PC-9 (cell line): Measurements from ENCODE around the gene ITIH3. TPM values are rescaled to one million over a fixed set of nuclear protein-coding genes. Genes with fewer than 3 reads are reported as not detected.

Experiments
- BruUV-seq: library from RNA; stranded (reverse); fragments of 400-500 nt; replicated peaks from 2 replicates; lab custom pipeline; 2021; lab: Mats Ljungman, UMichigan
- CTCF ChIA-PET: fragments of 300-600 bp; sonication (Branson Sonifier 250); formaldehyde crosslinking; loops from one replicate; lab custom pipeline; 2022; ENCODE audit warnings: antibody characterized with exemption; lab: Charles Lee
- POLR2A ChIA-PET: fragments of 300-600 bp; sonication (Branson Sonifier 250); formaldehyde crosslinking; loops from one replicate; lab custom pipeline; 2022; ENCODE audit warnings: antibody characterized with exemption; ENCODE audit not compliant: unreplicated experiment; lab: Charles Lee
- DNase-seq, 2 experiments: peaks; one replicate each; pipeline versions ENCODE4 v3.0.0 to v3.0.0-alpha.2; 2015 to 2022; ENCODE audit warnings: mixed read lengths in 1 of 2
- H2AFZ ChIP-seq: fragments of 200-600 bp; sonication (generic); 2 replicates; pipeline ENCODE4 v1.8.1; 2017; ENCODE audit warnings: antibody characterized with exemption
- H3F3A ChIP-seq: fragments of 200-600 bp; sonication (generic); 2 replicates; pipeline ENCODE4 v1.8.1; 2017; ENCODE audit warnings: antibody characterized with exemption, mild to moderate bottlenecking, low read depth; ENCODE audit not compliant: insufficient read depth
- H3K27ac ChIP-seq: fragments of 200-600 bp; sonication (generic); 2 replicates; pipeline ENCODE4 v1.6.1; 2016; ENCODE audit warnings: mixed run types
- H3K27me3 ChIP-seq: fragments of 200-600 bp; sonication (generic); 2 replicates; pipeline ENCODE4 v1.6.1; 2016; ENCODE audit warnings: low read depth, mixed run types; ENCODE audit not compliant: insufficient read depth
- H3K36me3 ChIP-seq: fragments of 200-600 bp; sonication (generic); 2 replicates; pipeline ENCODE4 v1.6.1; 2016; ENCODE audit warnings: low read depth, mixed run types
- H3K4me1 ChIP-seq: fragments of 200-600 bp; sonication (generic); replicated peaks from 2 replicates; pipeline ENCODE4 v1.6.1; 2016; ENCODE audit warnings: mixed run types; ENCODE audit not compliant: insufficient read depth
- H3K4me2 ChIP-seq: fragments of 200-600 bp; sonication (generic); 2 replicates; pipeline ENCODE4 v1.6.1; 2017; ENCODE audit warnings: mixed run types
- H3K4me3 ChIP-seq: fragments of 200-600 bp; sonication (generic); 2 replicates; pipeline ENCODE4 v1.6.1; 2016; ENCODE audit warnings: mixed run types
- H3K79me2 ChIP-seq: fragments of 200-600 bp; sonication (generic); 2 replicates; pipeline ENCODE4 v1.6.1; 2017; ENCODE audit warnings: low read depth, mixed run types
- H3K9me2 ChIP-seq: fragments of 200-600 bp; sonication (generic); 2 replicates; pipeline ENCODE4 v1.8.1; 2017; ENCODE audit warnings: mild to moderate bottlenecking; ENCODE audit not compliant: insufficient read depth
- H3K9me3 ChIP-seq: fragments of 200-600 bp; sonication (generic); 2 replicates; pipeline ENCODE4 v1.8.1; 2016; ENCODE audit warnings: low read depth; ENCODE audit not compliant: insufficient read depth
- H4K20me1 ChIP-seq: fragments of 200-600 bp; sonication (generic); 2 replicates; pipeline ENCODE4 v1.8.1; 2017; ENCODE audit not compliant: insufficient read depth
- EZH2 ChIP-seq: fragments of 200-600 bp; sonication (generic); IDR thresholded peaks from 2 replicates; pipeline ENCODE4 v1.8.0; 2017; ENCODE audit warnings: antibody characterized with exemption, low read depth
- intact Hi-C: fragments of 100-400 bp; cut with micrococcal nuclease; formaldehyde crosslinking; loops from one replicate; pipeline ENCODE4 v1.10.0; 2022; ENCODE audit not compliant: unreplicated experiment
- total RNA-seq: library from RNA; stranded (reverse); gene quantifications from 2 replicates; pipeline ENCODE4 v1.2.3, GENCODE V29; 2021
- TF ChIP-seq, protein P1 (sequence below): fragments of 200-600 bp; sonication (generic); conservative IDR thresholded peaks from 2 replicates; pipeline ENCODE4 v1.6.1; 2017; ENCODE audit warnings: mixed run types, antibody characterized with exemption, mild to moderate bottlenecking, moderate library complexity

ITIH3 gene
- total RNA-seq, 1 experiment from 2014 or later: not detected

DNA sequence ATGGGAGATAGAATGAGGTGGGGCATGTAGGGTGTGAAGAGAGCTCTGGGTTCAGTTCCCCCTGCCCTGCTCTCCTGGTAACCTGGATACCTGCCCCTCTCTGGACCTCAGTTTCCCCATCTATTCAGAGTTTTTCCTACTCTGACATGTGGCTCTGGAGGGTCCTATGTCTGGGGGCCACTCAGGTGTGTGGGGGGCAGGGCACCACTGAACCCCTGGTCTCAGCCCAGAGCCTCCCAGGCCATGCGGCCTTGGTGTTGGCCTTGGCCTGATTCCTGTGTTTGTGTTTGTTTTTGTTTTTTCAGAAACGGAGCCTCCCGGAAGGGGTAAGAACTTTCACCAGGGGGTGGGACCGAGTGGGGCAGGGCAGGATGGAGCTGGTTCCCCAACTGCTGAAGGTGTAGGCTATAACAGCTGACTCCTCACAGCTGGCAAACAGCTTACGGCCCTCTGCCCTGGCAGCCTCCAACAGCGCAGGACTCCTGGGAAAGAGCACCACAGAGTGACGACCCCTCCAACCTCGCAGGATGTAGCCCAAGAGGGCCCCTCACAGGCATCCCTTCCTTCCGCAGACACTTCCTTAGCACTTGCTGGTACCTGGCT is 803 bp downstream of the ITIH3 start:
- ChIA-PET CTCF (no interaction called here), POLR2A (no interaction called here)
- DNase-seq: no peak
- Histone ChIP-seq H3F3A (no peaks in the 10 kb centered on the region), H3K27me3 (peaks cover 6% of the 10 kb centered on the region; the same call in 1 of the 2 replicates), H3K27ac (no peak overlapping the region), H3K4me3 (no peak overlapping the region), H2AFZ (no peak overlapping the region), H4K20me1 (no peaks in the 10 kb centered on the region), H3K4me2 (no peak overlapping the region), H3K9me2 (no peaks in the 10 kb centered on the region), H3K79me2 (no peaks in the 10 kb centered on the region), H3K36me3 (no peaks in the 10 kb centered on the region), H3K9me3 (no peaks in the 10 kb centered on the region), H3K4me1 (no peaks in the 10 kb centered on the region)
- no TSS peak for BruUV-seq
- intact Hi-C loops: no loop called here
- TF ChIP-seq, protein P1, sequence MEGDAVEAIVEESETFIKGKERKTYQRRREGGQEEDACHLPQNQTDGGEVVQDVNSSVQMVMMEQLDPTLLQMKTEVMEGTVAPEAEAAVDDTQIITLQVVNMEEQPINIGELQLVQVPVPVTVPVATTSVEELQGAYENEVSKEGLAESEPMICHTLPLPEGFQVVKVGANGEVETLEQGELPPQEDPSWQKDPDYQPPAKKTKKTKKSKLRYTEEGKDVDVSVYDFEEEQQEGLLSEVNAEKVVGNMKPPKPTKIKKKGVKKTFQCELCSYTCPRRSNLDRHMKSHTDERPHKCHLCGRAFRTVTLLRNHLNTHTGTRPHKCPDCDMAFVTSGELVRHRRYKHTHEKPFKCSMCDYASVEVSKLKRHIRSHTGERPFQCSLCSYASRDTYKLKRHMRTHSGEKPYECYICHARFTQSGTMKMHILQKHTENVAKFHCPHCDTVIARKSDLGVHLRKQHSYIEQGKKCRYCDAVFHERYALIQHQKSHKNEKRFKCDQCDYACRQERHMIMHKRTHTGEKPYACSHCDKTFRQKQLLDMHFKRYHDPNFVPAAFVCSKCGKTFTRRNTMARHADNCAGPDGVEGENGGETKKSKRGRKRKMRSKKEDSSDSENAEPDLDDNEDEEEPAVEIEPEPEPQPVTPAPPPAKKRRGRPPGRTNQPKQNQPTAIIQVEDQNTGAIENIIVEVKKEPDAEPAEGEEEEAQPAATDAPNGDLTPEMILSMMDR: no peak
- TF ChIP-seq EZH2: no peak

DNA sequence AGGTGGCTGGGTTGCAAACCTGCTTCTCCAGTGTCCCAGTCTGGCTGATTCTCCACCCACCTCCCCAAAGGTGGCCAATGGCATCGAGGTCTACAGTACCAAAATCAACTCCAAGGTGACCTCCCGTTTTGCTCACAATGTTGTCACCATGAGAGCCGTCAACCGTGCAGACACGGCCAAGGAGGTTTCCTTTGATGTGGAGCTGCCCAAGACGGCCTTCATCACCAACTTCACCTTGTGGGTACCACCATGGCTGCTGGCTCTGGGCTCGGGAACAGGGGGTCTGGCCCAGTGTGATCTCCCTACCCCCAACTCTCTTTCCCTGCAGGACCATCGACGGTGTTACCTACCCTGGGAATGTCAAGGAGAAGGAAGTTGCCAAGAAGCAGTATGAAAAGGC is 1.8 kb downstream of the ITIH3 start:
- CTCF ChIA-PET: no interaction called here
- H3K4me1 ChIP-seq: no peaks in the 10 kb centered on the region
- no TSS peak for BruUV-seq
- no peaks in the 10 kb centered on the region for H3K36me3 ChIP-seq
- peaks cover 6% of the 10 kb centered on the region; the same call in 1 of the 2 replicates for H3K27me3 ChIP-seq
- H3K4me2 ChIP-seq: no peak overlapping the region
- H3K27ac ChIP-seq: no peak overlapping the region
- no peak for DNase-seq
- no peaks in the 10 kb centered on the region for H3K9me2 ChIP-seq
- no peaks in the 10 kb centered on the region for H4K20me1 ChIP-seq
- no peaks in the 10 kb centered on the region for H3K79me2 ChIP-seq
- H3K9me3 ChIP-seq: no peaks in the 10 kb centered on the region
- H3F3A ChIP-seq: no peaks in the 10 kb centered on the region
- POLR2A ChIA-PET: no interaction called here
- no peak overlapping the region for H2AFZ ChIP-seq
- no peak overlapping the region for H3K4me3 ChIP-seq
- intact Hi-C loops: no loop called here
- TF ChIP-seq EZH2: no peak
- TF ChIP-seq, protein P1: no peak

DNA sequence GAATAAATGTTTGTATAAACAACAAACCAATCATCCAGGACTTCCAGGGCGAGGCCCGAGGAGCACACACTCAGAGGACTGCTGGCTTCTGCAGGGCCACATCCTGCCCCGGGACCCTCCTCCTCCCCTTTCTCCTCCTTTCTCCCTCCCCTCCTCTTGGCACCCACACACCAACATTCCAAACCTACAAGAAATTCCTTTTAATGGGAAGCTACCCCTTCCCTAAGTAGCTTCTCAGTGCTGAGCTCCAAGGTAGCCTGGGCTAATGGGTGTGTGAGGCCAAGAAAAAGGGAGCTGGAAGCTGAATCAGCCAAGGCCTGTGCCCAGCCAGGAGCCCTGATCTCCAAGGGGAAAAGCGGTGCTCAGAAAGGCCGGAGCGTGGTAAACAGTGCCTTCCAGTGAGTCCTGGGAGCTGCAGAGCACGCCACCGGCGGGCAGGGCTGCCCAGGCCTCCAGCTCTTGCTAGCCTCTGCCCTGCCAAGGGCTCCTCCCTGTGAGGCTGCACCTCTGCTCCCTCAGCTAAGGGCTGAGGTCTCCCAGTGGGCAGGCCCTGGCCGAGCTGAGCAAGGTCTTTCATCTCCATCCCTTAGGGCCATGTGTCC is 3.9 kb downstream of the ITIH3 start:
- Histone ChIP-seq H3K9me2 (no peaks in the 10 kb centered on the region), H3K4me3 (no peak overlapping the region), H3K4me2 (no peak overlapping the region), H3K9me3 (no peaks in the 10 kb centered on the region), H3K27me3 (no peaks in the 10 kb centered on the region), H3F3A (no peaks in the 10 kb centered on the region), H3K36me3 (no peaks in the 10 kb centered on the region), H3K79me2 (no peaks in the 10 kb centered on the region), H4K20me1 (no peaks in the 10 kb centered on the region), H2AFZ (no peak overlapping the region), H3K4me1 (no peaks in the 10 kb centered on the region), H3K27ac (no peak overlapping the region)
- no TSS peak for BruUV-seq
- DNase-seq: no peak
- intact Hi-C loops: no loop called here
- POLR2A ChIA-PET: no interaction called here
- TF ChIP-seq EZH2: no peak
- TF ChIP-seq, protein P1: no peak
- CTCF ChIA-PET: interaction anchor here (0.7 kb wide), 1 partner anchor 98 kb away, joined by 3 read pairs; the partner anchor contains the start of gene STIMATE
